Measurements from ENCODE around the gene CGNL1. TPM values are rescaled to one million over a fixed set of nuclear protein-coding genes. Genes with fewer than 3 reads are reported as not detected.

CGNL1 gene
- total and polyA plus RNA-seq, 7 donors = 0.18 to 2.2 (median 0.37) TPM

DNA sequence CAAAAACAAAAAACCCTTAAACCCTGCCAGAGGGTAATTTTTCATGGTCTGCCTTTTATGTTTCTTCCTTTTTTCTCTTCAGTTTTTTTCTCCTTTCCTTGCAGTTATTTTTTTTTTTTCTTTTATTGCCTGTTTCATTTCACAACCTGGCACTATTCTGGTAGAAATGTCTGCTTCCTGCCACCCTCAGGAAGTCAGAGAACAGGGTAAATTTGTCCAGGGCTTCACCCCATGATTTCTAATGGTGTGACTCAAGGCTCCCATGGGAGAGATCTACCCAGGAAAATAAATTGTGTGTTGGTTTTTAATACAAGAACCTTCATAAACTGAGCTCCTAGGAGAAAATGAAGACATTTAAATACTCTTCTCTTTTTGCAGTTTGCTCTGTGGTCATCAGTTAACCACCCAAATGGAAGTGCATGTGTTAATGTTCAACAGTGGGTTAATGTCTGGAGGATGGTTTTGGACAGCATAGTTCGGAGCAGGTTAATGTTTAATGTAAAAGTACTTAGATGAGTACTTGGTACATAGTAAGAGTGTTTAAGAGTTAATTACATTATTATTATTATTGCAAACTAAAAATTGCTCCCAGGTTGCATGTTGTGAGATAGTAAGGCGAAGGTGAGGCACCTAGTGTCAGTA lies 45.9 kb downstream of the CGNL1 start:
- TF ChIP-seq, protein P1, sequence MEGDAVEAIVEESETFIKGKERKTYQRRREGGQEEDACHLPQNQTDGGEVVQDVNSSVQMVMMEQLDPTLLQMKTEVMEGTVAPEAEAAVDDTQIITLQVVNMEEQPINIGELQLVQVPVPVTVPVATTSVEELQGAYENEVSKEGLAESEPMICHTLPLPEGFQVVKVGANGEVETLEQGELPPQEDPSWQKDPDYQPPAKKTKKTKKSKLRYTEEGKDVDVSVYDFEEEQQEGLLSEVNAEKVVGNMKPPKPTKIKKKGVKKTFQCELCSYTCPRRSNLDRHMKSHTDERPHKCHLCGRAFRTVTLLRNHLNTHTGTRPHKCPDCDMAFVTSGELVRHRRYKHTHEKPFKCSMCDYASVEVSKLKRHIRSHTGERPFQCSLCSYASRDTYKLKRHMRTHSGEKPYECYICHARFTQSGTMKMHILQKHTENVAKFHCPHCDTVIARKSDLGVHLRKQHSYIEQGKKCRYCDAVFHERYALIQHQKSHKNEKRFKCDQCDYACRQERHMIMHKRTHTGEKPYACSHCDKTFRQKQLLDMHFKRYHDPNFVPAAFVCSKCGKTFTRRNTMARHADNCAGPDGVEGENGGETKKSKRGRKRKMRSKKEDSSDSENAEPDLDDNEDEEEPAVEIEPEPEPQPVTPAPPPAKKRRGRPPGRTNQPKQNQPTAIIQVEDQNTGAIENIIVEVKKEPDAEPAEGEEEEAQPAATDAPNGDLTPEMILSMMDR (IDR thresholded peaks at IDR 0.05) = no peak
- intact Hi-C loops (cut with DNase I) = loop anchor here in 1 of 2 donors (1.0 kb wide), 1 partner anchor 30 kb away; no protein-coding TSS in a partner anchor
- Histone ChIP-seq H3K36me3 (ENCODE audit: insufficient read depth in 1 of 2, low read depth in 1 of 2) (no peaks in the 10 kb centered on the region), H3K4me1 (no peaks in the 10 kb centered on the region), H3K27me3 (ENCODE audit: insufficient read depth in 3 of 3, low read length in 2 of 3) (no peaks in the 10 kb centered on the region), H3K4me3 (no peak overlapping the region), H3K27ac (no peak overlapping the region), H3K9me3 (no peaks in the 10 kb centered on the region)
- WGBS, 3 donors = 86 to 94% (median 86%) methylated on average over 2 of the region's 2 CpGs
- DNase-seq (no peak), ATAC-seq (no peak)

DNA sequence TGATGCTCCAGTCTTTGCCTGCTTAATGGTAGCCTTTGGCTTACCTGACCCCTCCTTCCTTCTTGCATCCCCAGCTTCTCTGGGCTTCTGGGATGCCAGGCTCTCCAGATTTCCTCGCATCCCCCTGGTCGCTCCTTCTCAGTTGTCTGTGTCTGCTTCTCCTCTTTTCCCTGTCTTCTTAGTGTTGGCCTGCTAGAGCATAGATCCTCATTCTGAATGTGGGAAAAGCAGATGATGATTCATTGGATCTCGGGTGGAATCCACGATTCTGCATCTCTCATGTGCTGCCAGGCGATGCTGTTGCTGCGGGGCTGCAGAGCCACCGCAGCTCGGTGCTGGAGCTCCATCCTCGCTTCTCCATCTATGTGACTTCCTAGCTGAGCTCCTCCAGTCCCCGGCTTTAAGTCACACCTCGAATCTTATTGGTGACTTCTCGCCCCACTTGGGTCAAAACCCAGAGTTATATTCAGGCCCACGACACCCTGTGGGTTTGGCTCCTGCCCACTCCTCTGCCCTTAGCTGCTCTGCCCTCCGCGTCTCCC lies 47.4 kb downstream of the CGNL1 start:
- H3K9me3 ChIP-seq = no peaks in the 10 kb centered on the region
- WGBS, 3 donors = 87 to 90% (median 88%) methylated on average over 15 of the region's 15 CpGs
- no peak overlapping the region for H3K27ac ChIP-seq
- H3K4me3 ChIP-seq = no peak overlapping the region
- ATAC-seq = no peak
- DNase-seq = no peak
- H3K4me1 ChIP-seq = no peaks in the 10 kb centered on the region
- intact Hi-C loops (cut with DNase I) = no loop called here
- H3K36me3 ChIP-seq (ENCODE audit: insufficient read depth in 1 of 2, low read depth in 1 of 2) = no peaks in the 10 kb centered on the region
- TF ChIP-seq, protein P1 (IDR thresholded peaks at IDR 0.05) = no peak
- no peaks in the 10 kb centered on the region for H3K27me3 ChIP-seq (ENCODE audit: insufficient read depth in 3 of 3, low read length in 2 of 3)

DNA sequence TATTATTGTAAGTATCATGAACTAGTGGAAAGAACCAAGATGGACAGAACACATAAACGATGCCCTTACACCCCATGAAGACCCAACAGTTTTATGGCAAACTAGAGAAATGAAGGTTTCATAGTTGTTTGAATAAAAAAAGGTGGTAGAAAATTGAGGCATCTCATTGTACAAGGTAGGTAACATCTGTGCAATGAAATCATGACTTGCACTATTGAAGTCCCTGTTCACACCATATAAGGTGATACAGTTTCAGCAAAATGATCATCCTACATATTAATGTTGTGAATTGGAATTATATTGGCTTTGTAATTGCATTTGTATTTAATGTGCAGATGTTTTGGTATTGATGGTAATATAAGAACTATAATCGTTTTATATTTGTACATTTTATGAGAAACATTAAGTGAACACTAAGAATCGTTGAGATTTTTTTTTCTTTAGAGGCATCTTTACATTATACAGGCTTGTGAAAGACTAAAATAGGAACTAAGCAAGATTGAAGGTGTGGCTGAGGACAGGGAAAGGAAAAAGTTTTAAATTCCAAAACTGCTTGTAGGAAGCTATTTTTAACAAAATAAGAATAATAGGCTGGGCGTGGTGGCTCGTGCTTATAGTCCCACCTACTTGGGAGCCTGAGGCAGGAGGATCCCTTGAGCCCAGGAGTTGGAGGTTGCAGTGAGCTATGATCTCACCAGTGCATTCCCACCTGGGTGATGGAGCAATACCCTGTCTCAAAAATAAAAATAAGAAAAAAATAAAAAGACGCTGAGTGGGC lies 48.5 kb downstream of the CGNL1 start:
- H3K36me3 ChIP-seq (ENCODE audit: insufficient read depth in 1 of 2, low read depth in 1 of 2) = no peaks in the 10 kb centered on the region
- intact Hi-C loops (cut with DNase I) = no loop called here
- TF ChIP-seq, protein P1 (IDR thresholded peaks at IDR 0.05) = no peak
- WGBS, 3 donors = 82 to 85% (median 83%) methylated on average over 6 of the region's 6 CpGs
- H3K9me3 ChIP-seq = no peaks in the 10 kb centered on the region
- no peak overlapping the region for H3K4me3 ChIP-seq
- ATAC-seq = no peak
- no peak overlapping the region for H3K27ac ChIP-seq
- no peaks in the 10 kb centered on the region for H3K4me1 ChIP-seq
- DNase-seq = no peak
- no peaks in the 10 kb centered on the region for H3K27me3 ChIP-seq (ENCODE audit: insufficient read depth in 3 of 3, low read length in 2 of 3)

DNA sequence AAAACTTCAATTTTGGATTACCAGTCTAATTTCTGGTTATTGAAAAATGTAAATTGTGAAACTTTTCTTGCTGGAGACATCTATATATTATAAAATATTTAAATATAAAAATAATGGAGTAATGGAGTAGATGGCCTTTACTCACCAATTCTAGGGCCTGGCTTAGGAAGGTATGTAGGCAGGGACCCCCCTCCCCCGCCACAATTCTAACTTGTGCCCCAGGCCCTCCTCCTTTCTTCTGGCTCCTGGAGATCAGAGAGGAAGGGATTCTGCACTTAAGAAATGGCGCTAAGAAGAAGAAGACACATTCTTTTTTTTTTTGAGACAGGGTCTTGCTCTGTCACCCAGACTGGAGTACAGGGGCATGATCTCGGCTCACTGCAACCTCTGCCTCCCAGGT lies 49.5 kb downstream of the CGNL1 start:
- 46 to 67% (median 64%) methylated on average over 2 to 3 of the region's 3 CpGs for WGBS, 3 donors
- Histone ChIP-seq H3K36me3 (ENCODE audit: insufficient read depth in 1 of 2, low read depth in 1 of 2) (no peaks in the 10 kb centered on the region), H3K27ac (no peak overlapping the region), H3K9me3 (no peaks in the 10 kb centered on the region), H3K4me1 (no peaks in the 10 kb centered on the region), H3K27me3 (ENCODE audit: insufficient read depth in 3 of 3, low read length in 2 of 3) (no peaks in the 10 kb centered on the region), H3K4me3 (no peak overlapping the region)
- intact Hi-C loops (cut with DNase I) = no loop called here
- DNase-seq = no peak
- ATAC-seq = no peak
- TF ChIP-seq, protein P1 (IDR thresholded peaks at IDR 0.05) = no peak
